HG03025 (cell line): Measurements from ENCODE around the gene PRR13.
"Not testable (repeated sequence)": the region's sequence is repeated elsewhere in the genome, so short reads cannot be mapped to it uniquely, and the experiment has no call there.

ENCODE experiments used
- ATAC-seq: cut with Tn5 transposase; IDR thresholded peaks from one replicate; pipeline ENCODE4 v1.9.1; 2021; ENCODE audit warnings: mild to moderate bottlenecking, moderate library complexity; ENCODE audit not compliant: unreplicated experiment, low FRiP score

Gene PRR13

GRCh38 chr12:53467082-53467481, 25.5 kb downstream of the PRR13 start:
- ATAC-seq: no peak

DNA sequence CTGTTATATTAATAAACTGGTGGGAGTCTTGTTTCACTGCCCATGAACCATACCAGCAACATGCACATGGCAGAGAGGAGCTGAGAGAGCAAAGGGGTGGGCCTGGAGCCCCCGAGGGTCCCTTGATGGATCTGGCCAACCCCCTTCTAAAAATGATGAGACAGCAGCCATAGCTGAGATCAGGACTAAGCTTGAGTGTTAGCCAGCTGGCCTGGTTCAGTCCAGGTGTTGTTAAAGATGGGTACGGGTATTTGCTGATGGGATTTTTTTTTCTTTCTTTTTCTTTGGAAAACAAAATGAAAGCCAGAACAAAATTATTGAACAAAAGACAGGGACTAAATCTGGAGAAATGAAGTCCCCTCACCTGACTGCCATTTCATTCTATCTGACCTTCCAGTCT, 26.3 kb downstream of the PRR13 start:
- ATAC-seq: no peak

DNA sequence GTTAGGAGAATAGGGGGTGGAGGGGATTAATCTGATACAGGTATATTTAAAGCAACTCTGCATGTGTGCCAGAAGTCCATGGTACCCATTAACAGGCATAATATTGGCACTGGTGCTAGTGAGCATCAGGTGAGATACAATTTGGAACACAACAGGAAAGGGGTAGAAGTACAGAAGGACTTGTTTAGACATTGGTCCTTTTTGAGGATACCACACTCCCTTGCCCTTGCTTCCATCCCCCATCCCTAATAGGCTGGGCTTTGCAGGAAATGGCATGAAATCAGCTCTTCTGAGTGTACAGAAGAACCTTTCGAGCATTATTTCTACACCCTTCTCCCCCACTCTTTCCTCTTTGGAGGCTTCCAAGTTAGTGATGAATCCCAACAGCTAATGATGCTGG, 26.7 kb downstream of the PRR13 start:
- no peak for ATAC-seq

DNA sequence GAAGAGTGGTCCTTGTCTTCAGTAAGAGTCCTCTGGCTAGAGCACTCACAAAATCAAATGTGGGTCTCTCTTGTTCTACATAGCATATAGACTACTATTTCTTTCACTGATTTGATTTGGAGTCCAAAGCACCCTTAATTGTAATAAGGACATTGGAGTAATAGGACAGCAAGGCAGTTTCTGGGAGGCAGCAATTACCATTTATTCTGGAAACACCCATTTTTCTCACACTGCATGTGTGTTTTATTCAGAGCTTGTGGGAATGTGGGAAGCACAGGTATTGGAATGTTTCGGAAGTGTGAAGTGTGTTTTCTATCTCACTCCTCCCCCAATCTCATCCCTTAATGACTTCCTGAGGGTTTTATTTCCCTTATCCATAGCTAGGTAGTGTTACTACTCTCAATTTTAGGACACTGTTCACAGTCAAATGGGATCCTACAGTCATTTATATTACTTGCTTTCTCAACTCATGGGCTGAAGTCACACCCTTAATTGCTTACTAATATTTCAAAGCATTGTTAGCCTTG, 30.6 kb downstream of the PRR13 start:
- no peak for ATAC-seq

DNA sequence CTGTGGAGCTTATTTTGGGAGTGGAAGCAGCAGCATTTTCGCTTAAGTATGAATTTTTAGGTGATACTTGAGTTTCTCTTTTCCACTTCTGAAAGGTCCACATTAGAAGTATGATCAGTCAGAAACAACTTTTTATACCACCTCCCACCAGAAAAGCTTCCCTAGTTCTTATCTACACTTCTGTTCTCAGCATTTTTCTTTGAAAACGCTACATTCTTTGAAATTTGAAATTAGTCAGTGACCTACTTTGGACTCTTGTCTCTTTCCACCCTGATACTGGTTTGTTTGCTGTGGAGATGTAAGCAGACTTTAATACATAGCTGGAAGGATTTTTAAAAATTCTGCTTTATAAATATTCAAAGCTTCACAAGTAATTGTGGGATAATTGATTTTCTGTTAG, 32.5 kb downstream of the PRR13 start:
- ATAC-seq: no peak

DNA sequence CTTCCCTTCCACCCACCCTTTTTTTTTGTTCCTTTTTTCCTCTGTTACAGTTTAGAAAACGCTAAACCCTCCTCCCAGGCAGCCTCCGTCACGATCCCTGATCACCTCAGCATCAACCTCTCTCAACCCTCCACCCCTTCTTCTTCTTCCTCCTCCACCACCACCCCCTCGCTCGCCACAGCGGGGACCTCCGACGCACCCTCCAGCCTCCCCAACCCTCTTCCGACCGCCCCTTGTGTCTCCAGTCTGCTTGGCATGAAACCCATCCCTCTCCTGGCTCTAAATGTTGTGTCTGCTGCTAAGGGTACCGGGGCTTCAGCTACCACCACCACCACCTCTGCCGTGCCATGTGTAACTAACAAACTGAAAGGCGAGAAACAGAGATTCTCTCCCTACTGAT, 33.3 kb downstream of the PRR13 start:
- no peak for ATAC-seq

DNA sequence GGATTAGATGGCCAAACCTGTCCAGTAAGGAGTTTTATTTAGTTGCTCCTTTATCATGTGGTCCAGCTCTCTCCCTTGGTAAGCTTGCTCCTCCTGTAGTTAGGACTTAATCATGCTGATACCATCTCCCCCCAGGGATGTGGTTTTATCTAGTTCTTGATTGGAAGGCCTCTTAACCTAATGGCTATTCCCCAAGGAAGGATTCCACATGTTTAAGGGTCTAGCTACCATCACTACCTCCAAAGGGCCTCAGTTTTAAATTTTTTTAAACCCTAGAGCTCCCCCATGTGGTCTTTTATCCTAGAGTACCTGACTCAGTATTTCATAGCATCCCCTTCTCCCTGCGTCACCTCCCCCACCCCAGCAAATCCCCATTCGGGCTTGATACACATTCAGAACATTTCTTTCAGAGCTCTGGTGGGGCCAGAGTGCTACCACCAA, 35.3 kb downstream of the PRR13 start:
- ATAC-seq: no peak

- ATAC-seq: no peak
These were observed 37.3 kb downstream of the PRR13 start for GRCh38 chr12:53478865-53479264.

- ATAC-seq: no peak
These were observed 37.8 kb downstream of the PRR13 start for GRCh38 chr12:53479331-53479730.

- ATAC-seq: no peak
These were observed 39.2 kb downstream of the PRR13 start for GRCh38 chr12:53480491-53481442.

DNA sequence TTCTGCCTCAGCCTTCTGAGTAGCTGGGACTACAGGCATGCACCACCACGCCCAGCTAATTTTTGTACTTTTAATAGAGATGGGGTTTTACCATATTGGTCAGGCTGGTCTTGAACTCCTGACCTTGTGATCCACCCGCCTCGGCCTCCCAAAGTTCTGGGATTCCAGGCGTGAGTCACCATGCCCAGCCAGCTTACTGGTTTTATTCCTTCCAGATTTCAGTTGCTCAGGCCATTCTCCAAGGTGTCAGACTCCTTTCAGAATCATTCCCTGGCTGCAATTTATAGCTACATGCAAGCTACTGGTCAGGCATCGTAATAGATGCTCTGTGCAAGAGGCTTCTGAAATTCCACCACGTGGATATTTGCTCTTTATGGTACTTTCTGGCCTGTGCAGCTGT, 39.9 kb downstream of the PRR13 start:
- ATAC-seq: not testable (repeated sequence)

DNA sequence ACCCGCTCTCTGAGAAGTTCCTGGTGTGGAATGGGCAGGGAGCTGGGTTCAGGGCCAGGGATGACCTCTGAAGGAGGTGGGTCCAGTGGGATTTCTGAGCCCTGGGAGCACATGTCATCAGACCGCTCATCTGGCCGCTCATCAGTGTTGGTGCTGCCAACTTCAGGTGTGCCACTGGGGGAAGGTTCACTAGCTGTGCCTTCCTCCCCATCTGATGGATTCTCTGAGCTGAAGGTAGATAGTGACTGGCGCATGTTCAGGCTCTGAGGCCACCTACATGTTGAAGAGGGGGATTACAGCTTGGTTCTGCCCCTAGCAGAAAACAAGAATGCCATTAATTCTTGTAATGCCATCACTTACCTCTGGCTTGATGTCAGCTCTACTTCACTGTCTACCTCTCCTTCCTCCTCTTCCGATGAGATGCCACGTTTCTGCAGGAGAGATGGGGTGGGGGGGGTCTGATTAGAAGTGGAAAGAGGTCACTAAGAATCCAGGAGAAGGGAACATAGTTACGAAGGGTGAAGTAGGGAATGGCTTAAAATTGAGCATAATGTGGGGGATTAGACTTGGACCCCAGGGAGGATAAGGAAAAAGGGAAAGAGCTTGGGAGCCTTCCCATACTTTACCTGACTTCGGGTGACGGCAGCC, 40.5 kb downstream of the PRR13 start:
- ATAC-seq: no peak

GRCh38 chr12:53482626-53483168, 41.2 kb downstream of the PRR13 start:
- ATAC-seq: no peak

DNA sequence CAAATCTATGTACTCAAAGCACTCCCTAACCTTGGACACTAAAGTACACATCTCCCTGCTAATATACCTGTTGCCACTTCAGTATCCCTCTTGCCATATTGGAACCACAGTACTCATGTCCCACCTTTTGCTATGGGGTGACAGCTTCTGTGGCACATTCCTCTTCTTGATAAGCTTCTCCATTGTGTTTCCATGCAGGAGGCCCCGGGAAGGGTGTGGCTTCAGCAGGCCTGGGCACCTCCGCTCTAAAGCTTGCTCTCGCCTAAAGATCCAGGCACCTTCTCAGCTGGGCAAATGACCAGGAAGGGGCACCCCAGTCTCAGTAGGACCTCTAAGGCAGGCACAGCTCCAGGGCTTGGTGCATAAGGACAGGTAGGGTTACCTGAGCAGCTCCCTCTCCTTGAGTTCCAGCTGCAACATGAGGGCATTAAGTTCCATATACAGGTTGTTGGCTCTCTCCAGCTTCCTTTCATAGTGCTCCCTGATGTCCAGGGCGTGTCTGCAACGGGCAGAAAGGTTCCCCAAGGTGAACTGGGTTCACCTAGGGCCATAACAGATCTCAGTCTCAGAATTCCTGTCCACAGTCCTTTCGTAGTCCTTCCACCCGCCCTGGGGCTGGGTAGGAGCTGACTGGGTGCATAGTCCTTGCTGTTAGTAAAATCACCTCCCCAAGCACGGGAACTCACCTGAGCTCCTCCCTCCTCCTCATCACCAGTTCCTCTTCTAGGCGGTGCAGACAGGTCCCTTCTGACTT, 41.9 kb downstream of the PRR13 start:
- no peak for ATAC-seq

DNA sequence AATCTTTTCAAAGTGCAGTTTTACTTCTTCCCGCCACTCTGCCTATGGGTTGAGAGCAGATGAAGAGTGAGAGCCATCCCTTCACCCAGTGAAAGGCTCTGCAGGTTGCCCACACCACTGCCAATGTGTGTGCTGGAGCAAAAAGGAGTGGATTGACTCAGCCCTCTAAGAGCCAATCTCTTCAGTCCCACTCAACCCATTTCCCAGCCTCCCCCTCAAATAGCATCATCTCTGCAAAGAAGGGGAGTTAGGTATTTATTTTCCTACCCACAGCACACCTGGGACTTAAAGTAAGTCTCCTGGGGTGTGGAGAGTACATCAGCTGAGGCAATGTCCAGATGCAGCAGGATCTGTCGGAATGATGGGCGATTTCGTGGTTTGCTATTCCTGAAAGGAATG, 42.4 kb downstream of the PRR13 start:
- no peak for ATAC-seq

DNA sequence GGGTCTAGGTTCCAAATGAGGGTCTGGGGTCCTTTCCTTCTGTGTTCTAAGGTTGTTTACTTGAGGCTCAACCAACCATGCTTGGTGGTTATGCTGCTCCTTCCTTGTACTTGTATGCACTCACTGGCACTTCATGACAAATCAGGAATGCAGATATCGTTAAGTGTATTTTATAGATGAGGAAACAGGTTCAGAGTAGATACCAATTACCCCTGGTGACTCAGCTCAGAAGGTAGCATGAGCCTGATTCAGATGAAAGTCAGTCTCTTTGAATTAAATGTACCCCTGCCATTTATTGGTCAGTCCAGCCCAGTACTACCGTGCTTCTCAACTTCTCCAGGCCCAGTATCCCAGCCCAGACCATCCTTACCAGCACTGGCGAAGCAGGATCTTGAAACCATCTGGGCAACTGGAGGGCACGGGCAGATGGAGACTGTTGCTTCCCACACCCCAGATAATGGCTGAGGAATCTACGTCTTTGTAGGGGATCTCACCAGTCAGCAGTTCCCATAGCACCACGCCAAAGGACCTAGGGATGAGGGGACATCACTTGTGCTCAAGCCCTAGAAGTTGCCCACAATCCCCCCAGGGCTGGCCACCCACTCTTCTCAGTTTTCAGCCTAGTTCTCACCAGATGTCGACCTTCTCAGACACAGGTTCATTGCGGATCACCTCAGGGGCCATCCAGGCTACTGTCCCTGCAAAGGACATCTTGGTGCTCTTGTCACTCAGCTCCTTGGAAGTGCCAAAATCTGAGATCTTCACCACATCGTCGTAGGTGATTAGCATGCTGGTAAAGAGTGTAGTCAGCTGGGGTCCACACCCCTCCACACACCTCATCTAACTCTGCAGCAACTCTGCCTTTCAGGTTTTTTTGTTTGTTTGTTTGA, 43.4 kb downstream of the PRR13 start:
- no peak for ATAC-seq

GRCh38 chr12:53485955-53486735, 44.6 kb downstream of the PRR13 start:
- no peak for ATAC-seq

GRCh38 chr12:53486736-53487487, 45.4 kb downstream of the PRR13 start:
- no peak for ATAC-seq
